Heart right ventricle (tissue), 16 donors: ENCODE data around the gene NFYC. TPM values are rescaled to one million over a fixed set of nuclear protein-coding genes. Genes with fewer than 3 reads are reported as not detected.
A peak's percentile ranks its signal among the peaks of the same experiment; 100 is the strongest.

Source experiments
- ATAC-seq, 8 donors: fragments of 200-7000 bp; cut with Tn5 transposase; one replicate each; pipeline ENCODE4 v1.9.1; 2020; ENCODE audit warnings: mild to moderate bottlenecking in 8 of 8, moderate library complexity in 8 of 8, moderate number of reproducible peaks in 1 of 8
- DNase-seq, 2 donors: peaks; one replicate each; pipeline ENCODE4 v3.0.0-alpha.2; 2020
- H3K27ac ChIP-seq, 10 donors: fragments of 200-600 bp; sonication (generic) in 2 of 10; one replicate each; pipeline versions ENCODE4 v1.5.0 to v1.8.0; 2020 to 2022; ENCODE audit warnings: mild to moderate bottlenecking in 3 of 10
- H3K27me3 ChIP-seq, 7 donors: fragments of 200-600 bp; one replicate each; pipeline ENCODE4 v1.8.0; 2021 to 2022; ENCODE audit warnings: mild to moderate bottlenecking in 2 of 7
- H3K36me3 ChIP-seq, 9 donors: fragments of 200-600 bp; sonication (generic) in 1 of 9; one replicate each; pipeline versions ENCODE4 v1.5.0 to v1.8.0; 2020 to 2022; ENCODE audit warnings: mild to moderate bottlenecking in 2 of 9
- H3K4me1 ChIP-seq, 9 donors: fragments of 200-600 bp; sonication (generic) in 1 of 9; one replicate each; pipeline versions ENCODE4 v1.5.0 to v1.8.0; 2020 to 2022; ENCODE audit warnings: mild to moderate bottlenecking in 4 of 9
- H3K4me3 ChIP-seq, 10 donors: fragments of 200-600 bp; sonication (generic) in 2 of 10; one replicate each; pipeline versions ENCODE4 v1.5.0 to v1.8.0; 2020 to 2022; ENCODE audit warnings: mild to moderate bottlenecking in 7 of 10, moderate library complexity in 2 of 10
- H3K9me3 ChIP-seq, 11 donors: fragments of 200-600 bp in 10 of 11; sonication (generic) in 2 of 11; one replicate each; pipeline versions ENCODE4 v1.5.0 to v1.8.0; 2013 to 2022; ENCODE audit warnings: mild to moderate bottlenecking in 2 of 11, control low read depth in 1 of 11, moderate library complexity in 1 of 11
- WGBS, 2 donors: extraction: QIAGEN DNeasy Blood & Tissue Kit; methylation state at CpG; one replicate each; pipeline ENCODE4 v1.1.7; 2013; ENCODE audit warnings: inconsistent platforms in 1 of 2; 5-methylcytosine and 5-hydroxymethylcytosine counted together
- intact Hi-C, 10 donors: fragments of 100-400 bp; cut with DNase I; formaldehyde crosslinking; loops; one replicate each; pipeline versions ENCODE4 v1.11.1 to v1.14.2; 2022
- polyA plus RNA-seq, 2 donors: library from polyadenylated mRNA; stranded (reverse); fragments of 200-250 nt; gene quantifications; one replicate each; pipeline ENCODE4 v1.2.3, GENCODE V29; 2013
- total RNA-seq, 10 donors: library from RNA; stranded (reverse); fragmentation: NEBNext Ultra II Directional in 3 of 10; extraction: Animal tissue kit (Norgen Biotek cat#: 25700) in 3 of 10; gene quantifications; one replicate each; pipeline versions ENCODE4 v1.2.1 to v1.2.4, GENCODE V29; 2021 to 2023
- TF ChIP-seq, protein P1 (sequence below), 9 donors: fragments of 200-600 bp; sonication (generic) in 2 of 9; IDR thresholded peaks; one replicate each; pipeline versions ENCODE4 v1.5.0 to v1.8.0; 2021 to 2022; ENCODE audit warnings: antibody characterized with exemption in 9 of 9, mild to moderate bottlenecking in 5 of 9, moderate library complexity in 1 of 9
- donor health status: Arrhythmogenic right ventricular cardiomyopathy.
- donor health status: ischemic (EF 13 %, LVEDD 7.1; RV severe dilation, severe dysfunction).
- donor health status: healthy with polysubstance abuse.
- donor health status: DM: no; HTN: yes; CAD: no.
- donor health status: DM: no; HTN: no; CAD: no.
- donor health status: ischemic (EF 25% LVEDD 6.9; RV normal size, moderate dysfunction).
- donor health status: ischemic (EF 25% LVEDD 5.7; RV mildly dilated, moderate dysfunction).
- donor health status: healthy.
- donor health status: DM: yes; HTN: yes; CAD: no.
- donor health status: Ischemic cardiomyopathy.
- donor health status: ischemic (EF 35%, LVEDD 5.7; RV mildly dilated, moderate dysfunction).
- donor health status: nonischemic (EF 11% LVEDD 7.7; RV severe dilation, severe dysfunction).
- donor health status: DM: yes; HTN: yes; CAD: no.
- donor health status: PGD.
- donor health status: ischemic (EF 29% LVEDD 5.4; RV normal size, mild dysfunction).
- donor health status: nonischemic (EF 23%, LVEDD 6.1; RV moderate dilation, normal function).

NFYC gene
- total and polyA plus RNA-seq, 12 donors = 49.9 to 84.7 (median 71.7) TPM

DNA sequence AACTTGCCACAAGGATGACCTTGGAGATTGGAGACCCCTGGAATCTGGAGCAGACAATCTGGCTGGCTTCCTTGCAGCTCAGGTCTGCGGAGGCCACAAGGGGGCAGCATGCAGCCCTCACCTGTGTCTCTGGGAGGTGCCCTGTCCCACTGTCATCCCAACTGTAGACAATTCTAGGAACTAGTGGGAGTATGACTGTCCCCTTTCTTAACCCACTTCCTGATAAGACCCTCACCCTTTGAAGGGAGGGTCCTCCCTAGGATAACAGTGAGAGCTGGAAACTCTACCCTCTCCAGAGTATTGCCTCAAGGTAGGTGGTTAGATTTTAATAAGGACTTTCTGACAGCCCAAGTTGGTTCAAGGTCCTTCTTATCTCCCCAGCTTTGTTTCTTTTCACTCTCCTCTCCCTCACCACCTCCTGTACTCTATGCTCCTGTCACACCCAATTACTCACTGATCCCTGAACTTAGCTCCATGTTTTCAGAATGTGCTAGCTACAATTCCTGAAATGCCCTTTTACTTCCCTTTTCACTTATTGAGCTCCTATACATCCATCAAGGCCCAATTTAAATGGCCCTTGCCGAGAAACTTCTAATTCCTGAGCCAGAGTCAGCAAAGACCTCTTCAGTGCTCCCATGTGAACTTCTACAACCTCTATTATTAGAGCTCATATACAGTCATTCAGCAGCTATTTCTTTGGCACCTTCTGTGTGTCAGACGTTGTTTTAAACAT, 82.9 kb downstream of the NFYC start:
- peaks cover 0 to 58% (median 20%) of the 10 kb centered on the region in 9 donors for H3K36me3 ChIP-seq
- intact Hi-C loops = loop anchor here in 7 of 10 donors (1.0 to 10.0 kb wide), 7 partner anchors 72 to 180 kb away; no protein-coding TSS in a partner anchor

DNA sequence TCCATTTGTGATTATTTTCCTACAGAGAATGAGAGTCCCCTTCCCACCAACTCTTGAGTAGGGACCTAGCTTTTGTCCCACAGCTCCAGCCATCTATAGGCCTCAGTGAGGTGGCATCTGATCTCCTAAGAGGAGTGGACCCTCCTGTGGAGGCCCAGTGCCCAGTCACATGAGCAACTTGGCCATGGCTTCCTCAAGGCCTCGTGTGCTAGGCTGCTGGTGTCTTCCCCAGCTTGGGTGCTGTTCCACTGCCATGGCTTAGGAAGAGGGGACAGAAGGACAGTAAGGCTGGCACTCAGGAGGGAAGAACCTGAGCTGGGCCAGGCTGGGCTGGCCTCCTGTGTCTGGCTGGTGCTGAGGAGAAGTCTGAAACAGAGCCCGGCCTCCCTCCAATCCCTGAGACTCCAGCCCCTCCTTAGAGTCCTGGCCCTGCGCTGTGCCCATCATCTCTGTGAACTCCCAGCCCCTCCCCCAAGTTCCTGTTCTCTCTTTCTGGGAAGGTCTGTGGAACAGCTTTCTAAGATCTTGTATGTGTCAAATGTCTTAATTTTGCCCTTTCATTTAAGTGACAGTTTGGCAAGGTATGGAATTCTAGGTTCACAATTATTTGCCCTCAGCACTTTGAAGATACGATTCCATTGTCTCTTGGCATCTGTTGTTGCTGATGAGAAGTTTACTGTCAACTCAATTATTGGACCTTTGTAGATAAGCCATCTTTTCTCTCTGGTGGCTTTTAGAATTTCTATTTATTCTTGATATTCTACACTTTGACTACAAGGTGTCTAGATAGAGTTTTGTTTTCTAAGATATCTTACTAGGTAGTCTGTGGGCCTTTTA, 85.0 kb downstream of the NFYC start:
- WGBS, 2 donors = 93 to 94% methylated on average over 4 of the region's 4 CpGs
- peaks cover 0 to 6% (median 0%) of the 10 kb centered on the region in 9 donors for H3K4me1 ChIP-seq
- H3K27me3 ChIP-seq = no peaks in the 10 kb centered on the region
- H3K36me3 ChIP-seq = peaks cover 0 to 38% (median 8%) of the 10 kb centered on the region in 9 donors
- no peak overlapping the region for H3K4me3 ChIP-seq
- no peak overlapping the region for H3K27ac ChIP-seq
- intact Hi-C loops = loop anchor here in 5 of 10 donors (5.0 to 10.0 kb wide), 4 partner anchors 71 to 178 kb away; no protein-coding TSS in a partner anchor
- DNase-seq = no peak
- H3K9me3 ChIP-seq = peaks cover 0 to 17% (median 0%) of the 10 kb centered on the region in 11 donors
- no peak for ATAC-seq
- TF ChIP-seq, protein P1, sequence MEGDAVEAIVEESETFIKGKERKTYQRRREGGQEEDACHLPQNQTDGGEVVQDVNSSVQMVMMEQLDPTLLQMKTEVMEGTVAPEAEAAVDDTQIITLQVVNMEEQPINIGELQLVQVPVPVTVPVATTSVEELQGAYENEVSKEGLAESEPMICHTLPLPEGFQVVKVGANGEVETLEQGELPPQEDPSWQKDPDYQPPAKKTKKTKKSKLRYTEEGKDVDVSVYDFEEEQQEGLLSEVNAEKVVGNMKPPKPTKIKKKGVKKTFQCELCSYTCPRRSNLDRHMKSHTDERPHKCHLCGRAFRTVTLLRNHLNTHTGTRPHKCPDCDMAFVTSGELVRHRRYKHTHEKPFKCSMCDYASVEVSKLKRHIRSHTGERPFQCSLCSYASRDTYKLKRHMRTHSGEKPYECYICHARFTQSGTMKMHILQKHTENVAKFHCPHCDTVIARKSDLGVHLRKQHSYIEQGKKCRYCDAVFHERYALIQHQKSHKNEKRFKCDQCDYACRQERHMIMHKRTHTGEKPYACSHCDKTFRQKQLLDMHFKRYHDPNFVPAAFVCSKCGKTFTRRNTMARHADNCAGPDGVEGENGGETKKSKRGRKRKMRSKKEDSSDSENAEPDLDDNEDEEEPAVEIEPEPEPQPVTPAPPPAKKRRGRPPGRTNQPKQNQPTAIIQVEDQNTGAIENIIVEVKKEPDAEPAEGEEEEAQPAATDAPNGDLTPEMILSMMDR (IDR thresholded peaks at IDR 0.05) = no peak

More for the DNA sequence above, 82.9 kb downstream of the NFYC start:
- Histone ChIP-seq H3K9me3 (peaks cover 0 to 17% (median 0%) of the 10 kb centered on the region in 11 donors), H3K27ac (no peak overlapping the region), H3K4me1 (peaks cover 0 to 13% (median 4%) of the 10 kb centered on the region in 9 donors), H3K27me3 (no peaks in the 10 kb centered on the region), H3K4me3 (no peak overlapping the region)
- DNase-seq (peak in 1 of 2 donors; percentile 55), ATAC-seq (peak in 6 of 8 donors; percentile 36 to 58 (median 53))
- TF ChIP-seq, protein P1 (IDR thresholded peaks at IDR 0.05) = peak; percentile 60 to 86 (median 82)
- WGBS, 2 donors = 29 to 51% methylated on average over 3 of the region's 3 CpGs

DNA sequence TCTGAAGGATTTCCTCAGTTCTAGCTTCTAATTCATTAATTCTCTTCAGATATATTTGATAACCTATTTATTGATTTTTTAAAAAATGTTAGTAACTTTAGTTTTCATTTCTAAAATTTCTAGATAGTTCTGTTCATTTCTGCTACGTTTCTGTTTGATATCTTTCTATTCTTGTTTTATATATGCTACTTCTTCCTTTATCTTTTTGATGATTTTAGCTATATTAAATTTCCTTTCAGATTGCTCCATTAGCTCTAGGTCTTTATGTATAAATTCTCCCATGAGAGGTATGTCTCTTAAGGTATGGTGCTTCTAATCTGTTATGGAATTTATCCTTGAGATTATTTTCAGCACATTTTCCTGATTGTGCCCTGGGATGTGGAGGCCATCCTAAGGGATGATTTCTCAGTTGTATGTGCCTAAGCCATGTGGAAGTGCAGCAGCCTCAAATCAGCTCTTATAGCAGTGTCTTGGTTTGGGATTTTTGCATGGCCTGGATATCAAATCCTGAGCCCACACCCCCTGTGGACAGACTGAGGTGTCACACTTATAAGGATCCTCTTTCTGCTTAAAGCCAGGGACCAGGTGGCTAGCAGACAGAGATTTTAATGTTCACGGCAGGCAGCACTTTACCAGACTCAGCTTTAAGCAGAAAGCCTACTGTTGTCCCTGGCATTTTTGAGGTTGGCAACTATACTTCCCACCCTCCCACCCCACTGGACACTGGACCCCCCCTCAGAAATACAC, 85.9 kb downstream of the NFYC start:
- Histone ChIP-seq H3K4me3 (no peak overlapping the region), H3K4me1 (peaks cover under 1 to 7% (median 5%) of the 10 kb centered on the region in 9 donors), H3K27me3 (peaks cover 0 to 4% (median 0%) of the 10 kb centered on the region in 7 donors), H3K27ac (no peak overlapping the region), H3K9me3 (peaks cover 0 to 17% (median 0%) of the 10 kb centered on the region in 11 donors), H3K36me3 (peaks cover 0 to 29% (median 8%) of the 10 kb centered on the region in 9 donors)
- no peak for ATAC-seq
- no peak for DNase-seq
- intact Hi-C loops = loop anchor here in 5 of 10 donors (5.0 to 10.0 kb wide), 4 partner anchors 70 to 177 kb away; no protein-coding TSS in a partner anchor
- 94 to 97% methylated on average over 2 of the region's 2 CpGs for WGBS, 2 donors
- TF ChIP-seq, protein P1 (IDR thresholded peaks at IDR 0.05) = no peak
